Cardiac muscle cell (in vitro differentiated cells and primary cell): ENCODE measurements around the gene DHX38. TPM values are rescaled to one million over a fixed set of nuclear protein-coding genes. Genes with fewer than 3 reads are reported as not detected.

ENCODE experiments used
- DNase-seq, 2 donors: peaks; one replicate each; pipeline versions ENCODE4 v3.0.0 to v3.0.0-alpha.2; 2010 to 2017; ENCODE audit warnings: low read depth in 1 of 2, low spot score in 1 of 2
- H3K27ac ChIP-seq: fragments of 200-600 bp; sonication (generic); 2 replicates; pipeline ENCODE4 v1.5.1; 2016
- H3K27me3 ChIP-seq: fragments of 200-600 bp; sonication (generic); 2 replicates; pipeline ENCODE4 v1.6.0; 2016; ENCODE audit warnings: control low read depth
- H3K36me3 ChIP-seq: fragments of 200-600 bp; sonication (generic); 2 replicates; pipeline ENCODE4 v1.5.1; 2016; ENCODE audit warnings: control low read depth
- H3K4me1 ChIP-seq: fragments of 200-600 bp; sonication (generic); 2 replicates; pipeline ENCODE4 v1.8.1; 2017; ENCODE audit warnings: low read depth, mild to moderate bottlenecking, mixed run types
- H3K4me3 ChIP-seq: fragments of 200-600 bp; sonication (generic); 2 replicates; pipeline ENCODE4 v1.5.1; 2016; ENCODE audit warnings: mild to moderate bottlenecking
- H3K9me3 ChIP-seq: fragments of 200-600 bp; sonication (generic); 2 replicates; pipeline ENCODE4 v1.5.1; 2017; ENCODE audit warnings: low read depth, mild to moderate bottlenecking, control low read depth
- polyA plus RNA-seq: library from polyadenylated mRNA; unstranded; fragments of >200 nt; fragmentation: Nextera tagmentation; extraction: Ambion mirVana; gene quantifications from 2 replicates; pipeline ENCODE4 v1.2.1, GENCODE V29; 2016
- total RNA-seq: library from RNA; depleted of rRNA; stranded (reverse); fragments of >200 nt; gene quantifications from 2 replicates; pipeline ENCODE4 v1.2.3, GENCODE V29; 2016
- TF ChIP-seq, protein P1 (sequence below): IDR thresholded peaks from 2 replicates; pipeline ENCODE4 v1.5.1; 2012; ENCODE audit warnings: low read depth, mild to moderate bottlenecking, low read length

Gene DHX38
- total and polyA plus RNA-seq, 2 experiments from 2014 or later = 26.2 to 39.4 TPM

DNA sequence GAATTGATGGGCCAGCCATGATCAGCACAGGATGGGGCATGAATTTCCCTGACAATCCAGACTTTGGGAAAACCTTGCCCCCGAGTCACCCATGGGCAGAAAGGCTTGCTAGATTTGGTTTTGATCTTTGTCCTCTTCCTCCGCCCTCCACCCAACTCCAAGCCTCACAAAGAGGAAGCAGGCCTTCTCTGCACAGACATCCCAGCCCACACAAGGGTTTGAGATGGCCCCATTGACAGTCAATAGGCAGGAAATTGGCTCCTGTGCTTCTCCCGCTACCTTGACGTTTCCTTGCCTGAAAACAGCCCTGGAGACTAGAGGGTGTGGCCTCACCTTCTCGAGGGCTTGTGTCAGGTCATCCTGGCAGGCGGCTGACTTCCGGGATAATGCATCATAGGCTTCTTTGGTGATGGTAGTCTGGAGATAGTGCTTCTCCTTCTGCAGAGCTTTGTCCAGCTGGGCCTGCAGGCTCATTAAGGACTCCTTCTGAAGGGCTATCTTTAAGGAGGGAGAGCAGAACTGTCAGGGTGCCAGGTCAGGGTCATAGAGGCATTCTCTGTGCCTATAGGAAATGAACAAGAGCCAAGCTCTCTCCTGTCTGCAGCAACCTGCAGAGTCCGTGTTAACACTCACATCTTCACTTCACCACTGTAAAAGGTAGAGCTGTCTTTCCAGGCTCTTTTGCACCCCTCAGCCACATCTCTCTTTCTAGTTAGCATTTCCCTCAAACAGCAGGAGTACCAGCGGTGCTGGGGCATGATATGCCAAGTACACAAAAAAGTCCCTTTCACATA is 32.2 kb downstream of the DHX38 start:
- no peaks in the 10 kb centered on the region for H3K9me3 ChIP-seq
- H3K36me3 ChIP-seq = no peaks in the 10 kb centered on the region
- H3K27ac ChIP-seq = no peak overlapping the region
- H3K27me3 ChIP-seq = no peaks in the 10 kb centered on the region
- TF ChIP-seq, protein P1, sequence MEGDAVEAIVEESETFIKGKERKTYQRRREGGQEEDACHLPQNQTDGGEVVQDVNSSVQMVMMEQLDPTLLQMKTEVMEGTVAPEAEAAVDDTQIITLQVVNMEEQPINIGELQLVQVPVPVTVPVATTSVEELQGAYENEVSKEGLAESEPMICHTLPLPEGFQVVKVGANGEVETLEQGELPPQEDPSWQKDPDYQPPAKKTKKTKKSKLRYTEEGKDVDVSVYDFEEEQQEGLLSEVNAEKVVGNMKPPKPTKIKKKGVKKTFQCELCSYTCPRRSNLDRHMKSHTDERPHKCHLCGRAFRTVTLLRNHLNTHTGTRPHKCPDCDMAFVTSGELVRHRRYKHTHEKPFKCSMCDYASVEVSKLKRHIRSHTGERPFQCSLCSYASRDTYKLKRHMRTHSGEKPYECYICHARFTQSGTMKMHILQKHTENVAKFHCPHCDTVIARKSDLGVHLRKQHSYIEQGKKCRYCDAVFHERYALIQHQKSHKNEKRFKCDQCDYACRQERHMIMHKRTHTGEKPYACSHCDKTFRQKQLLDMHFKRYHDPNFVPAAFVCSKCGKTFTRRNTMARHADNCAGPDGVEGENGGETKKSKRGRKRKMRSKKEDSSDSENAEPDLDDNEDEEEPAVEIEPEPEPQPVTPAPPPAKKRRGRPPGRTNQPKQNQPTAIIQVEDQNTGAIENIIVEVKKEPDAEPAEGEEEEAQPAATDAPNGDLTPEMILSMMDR = no peak
- no peak for DNase-seq
- no peak overlapping the region for H3K4me3 ChIP-seq
- H3K4me1 ChIP-seq = no peaks in the 10 kb centered on the region

DNA sequence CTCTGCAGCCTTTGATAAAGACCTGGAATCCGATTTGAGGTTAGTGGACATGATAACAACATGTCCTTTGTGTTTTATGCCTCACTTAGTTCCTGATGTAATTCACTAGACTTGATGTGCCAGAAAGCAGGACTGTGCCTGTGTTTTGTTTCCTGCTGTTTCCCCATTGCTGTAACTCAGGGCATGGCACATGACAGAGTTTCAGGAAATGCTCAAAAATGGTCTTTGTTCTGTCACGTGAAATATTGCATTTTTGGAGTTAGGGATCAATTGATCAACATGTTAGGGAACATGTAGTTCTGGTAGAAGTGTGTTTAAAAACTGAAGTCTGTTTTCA is 32.8 kb downstream of the DHX38 start:
- TF ChIP-seq, protein P1 = no peak
- peak in 1 of 2 donors; percentile 6 for DNase-seq
- no peaks in the 10 kb centered on the region for H3K9me3 ChIP-seq
- no peaks in the 10 kb centered on the region for H3K36me3 ChIP-seq
- no peak overlapping the region for H3K27ac ChIP-seq
- no peaks in the 10 kb centered on the region for H3K27me3 ChIP-seq
- H3K4me1 ChIP-seq = no peaks in the 10 kb centered on the region
- H3K4me3 ChIP-seq = no peak overlapping the region

DNA sequence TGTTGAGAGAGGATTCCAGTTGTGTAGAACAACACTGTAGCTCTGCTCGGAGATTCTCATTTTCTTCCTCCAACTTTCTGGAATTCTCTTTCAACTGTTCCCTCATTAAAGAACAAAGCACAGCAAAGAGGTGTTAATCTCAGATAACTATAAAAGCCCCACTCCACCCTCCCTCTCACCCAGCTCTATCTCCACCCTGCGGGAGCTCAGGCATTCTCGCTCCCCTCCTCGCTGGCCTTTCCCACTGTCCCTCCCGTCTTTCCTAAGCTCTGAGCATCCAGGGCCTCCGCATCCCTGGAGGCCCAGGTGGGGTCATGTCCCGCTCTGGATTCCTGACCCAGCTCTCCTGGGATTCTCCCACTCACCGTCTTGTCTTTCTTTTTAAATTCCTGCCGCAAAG is 35.1 kb downstream of the DHX38 start:
- DNase-seq = no peak
- TF ChIP-seq, protein P1 = no peak
- Histone ChIP-seq H3K36me3 (no peaks in the 10 kb centered on the region), H3K9me3 (no peaks in the 10 kb centered on the region), H3K4me3 (no peak overlapping the region), H3K27ac (no peak overlapping the region), H3K27me3 (no peaks in the 10 kb centered on the region), H3K4me1 (no peaks in the 10 kb centered on the region)

DNA sequence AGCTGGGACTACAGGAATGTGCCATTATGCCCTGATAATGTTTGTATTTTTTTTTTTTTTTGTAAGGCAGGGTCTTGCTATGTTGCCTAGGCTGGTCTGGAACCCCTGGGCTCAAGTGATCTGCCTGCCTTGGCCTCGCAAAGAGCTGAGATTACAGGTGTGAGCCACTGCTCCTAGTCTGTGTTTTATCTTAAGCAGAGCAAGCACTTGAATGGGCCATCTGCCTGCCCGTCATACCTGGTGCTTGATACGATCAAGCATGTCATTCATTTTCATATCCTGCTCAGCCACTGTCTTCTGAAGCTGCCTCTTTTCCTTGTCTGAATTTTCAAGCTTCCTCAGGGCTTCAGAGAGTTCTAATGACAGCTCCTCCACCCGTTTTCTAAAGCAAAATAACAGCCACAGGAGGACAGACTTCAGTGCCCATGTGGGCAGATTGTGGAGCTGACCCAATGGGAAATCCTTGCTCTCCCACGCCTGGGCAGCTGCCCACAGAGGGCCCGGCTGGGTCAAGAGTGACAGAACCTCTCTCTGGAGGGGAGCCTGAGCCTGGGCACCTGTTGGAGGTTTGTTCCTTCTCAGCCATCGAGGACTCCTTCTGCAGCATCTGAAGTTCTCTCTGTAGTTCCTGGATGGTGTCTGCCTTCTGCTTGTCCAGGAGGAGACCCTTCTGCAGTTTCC is 36.5 kb downstream of the DHX38 start:
- Histone ChIP-seq H3K9me3 (no peaks in the 10 kb centered on the region), H3K4me1 (no peaks in the 10 kb centered on the region), H3K27me3 (no peaks in the 10 kb centered on the region), H3K27ac (no peak overlapping the region), H3K4me3 (no peak overlapping the region), H3K36me3 (no peaks in the 10 kb centered on the region)
- TF ChIP-seq, protein P1 = no peak
- no peak for DNase-seq

DNA sequence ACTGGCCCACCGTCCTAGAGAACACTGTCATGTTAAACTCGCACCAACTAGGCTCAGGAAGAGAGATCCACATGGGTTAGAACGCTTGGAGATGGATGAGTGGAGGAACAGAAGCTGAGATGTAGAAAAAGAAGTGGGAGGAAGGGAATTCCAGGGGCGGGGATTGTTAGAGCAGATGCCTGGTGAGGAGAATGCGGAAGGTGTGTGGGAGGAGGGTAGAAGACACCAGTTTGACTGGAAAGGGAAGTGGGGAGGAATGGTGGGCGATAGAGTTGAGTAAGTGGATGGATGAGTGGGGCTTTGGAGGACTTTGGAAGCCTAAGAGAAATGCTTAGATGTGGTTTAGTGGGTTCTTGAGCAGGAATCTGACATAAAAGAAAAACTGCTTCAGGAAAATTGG is 37.4 kb downstream of the DHX38 start:
- TF ChIP-seq, protein P1 = no peak
- peak in 1 of 2 donors; percentile 41 for DNase-seq
- Histone ChIP-seq H3K36me3 (no peaks in the 10 kb centered on the region), H3K4me3 (no peak overlapping the region), H3K27ac (no peak overlapping the region), H3K27me3 (no peaks in the 10 kb centered on the region), H3K9me3 (no peaks in the 10 kb centered on the region), H3K4me1 (no peaks in the 10 kb centered on the region)
